Hematopoietic multipotent progenitor cell treated with erythropoietin and hydrocortisone succinate and interleukin-3 and kit ligand, for 15 days (in vitro differentiated cells): ENCODE results near the gene ERAP2.

Experiments
- DNase-seq: peaks from one replicate; pipeline ENCODE4 v3.0.0-alpha.2; 2015; ENCODE audit warnings: low spot score

Gene ERAP2

DNA sequence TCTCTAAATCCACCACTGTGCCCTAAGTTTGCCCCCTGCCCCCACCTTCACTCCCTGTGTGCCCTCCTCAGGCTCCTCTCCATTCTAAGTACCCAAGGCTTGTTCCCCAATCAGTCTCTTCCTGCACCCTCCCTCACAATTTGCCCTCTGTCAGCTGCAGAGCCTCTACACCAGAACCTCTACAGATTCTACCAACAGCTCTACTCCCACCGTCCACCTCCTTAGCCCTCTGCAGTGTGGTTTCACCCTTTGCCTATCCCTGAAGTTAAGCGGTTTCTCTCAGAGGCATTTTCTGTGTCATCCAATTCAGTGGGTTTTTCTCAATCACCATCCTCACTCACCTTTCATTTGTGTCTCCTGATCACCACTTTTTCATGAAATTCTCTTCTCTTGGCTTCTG lies 13.2 kb upstream of the ERAP2 start:
- DNase-seq = no peak

DNA sequence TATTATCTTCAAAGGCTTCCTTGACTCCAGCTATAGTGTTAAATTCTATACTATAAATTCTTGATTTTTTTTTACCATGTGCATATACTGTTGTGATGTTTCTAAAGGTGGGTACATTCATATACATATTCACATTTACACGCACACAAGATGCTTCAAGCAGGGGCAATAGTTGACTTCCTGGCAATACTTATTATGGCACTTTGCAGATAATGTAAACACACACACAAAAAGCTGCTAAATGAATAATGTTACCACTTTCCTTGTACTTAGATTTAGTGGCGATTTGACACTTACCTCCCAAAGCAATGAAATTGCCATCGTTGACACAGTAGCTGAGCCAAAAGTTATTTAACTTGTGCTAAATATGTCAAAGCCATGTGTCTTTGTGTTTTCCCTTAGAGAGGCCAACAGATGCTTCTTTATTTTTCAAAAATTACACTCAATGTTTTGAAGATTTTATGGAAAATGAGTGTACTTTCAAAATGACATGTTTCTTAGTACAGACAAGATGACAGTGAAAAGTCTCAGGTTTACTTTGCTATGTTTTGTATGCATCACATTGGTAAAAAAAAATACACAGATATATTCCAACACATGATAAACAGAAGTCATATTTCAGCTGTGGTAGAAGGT lies 12.2 kb upstream of the ERAP2 start:
- no peak for DNase-seq

GRCh38 chr5:96864922-96865530 lies 11.3 kb upstream of the ERAP2 start:
- DNase-seq = no peak

GRCh38 chr5:96868603-96869371 lies 7.5 kb upstream of the ERAP2 start:
- DNase-seq = peak; percentile 51

DNA sequence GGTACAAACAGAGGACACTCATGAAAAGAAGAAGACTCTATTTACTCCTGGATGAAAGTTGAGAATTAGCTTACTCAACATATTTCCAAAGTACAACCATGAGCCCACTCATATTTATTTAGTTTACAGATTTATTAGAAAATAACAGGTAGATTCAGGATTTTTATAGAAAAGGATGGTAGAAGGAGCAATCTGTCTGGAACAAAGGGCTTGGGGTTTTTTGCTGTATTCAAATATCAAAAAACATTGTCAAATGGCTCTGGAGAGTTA lies 7.0 kb upstream of the ERAP2 start:
- DNase-seq = no peak

- DNase-seq = no peak
These were observed 5.9 kb upstream of the ERAP2 start for GRCh38 chr5:96870094-96871026.

- no peak for DNase-seq
These were observed 5.3 kb upstream of the ERAP2 start for GRCh38 chr5:96871027-96871399.

GRCh38 chr5:96871686-96872085 lies 4.6 kb upstream of the ERAP2 start:
- DNase-seq = no peak

DNA sequence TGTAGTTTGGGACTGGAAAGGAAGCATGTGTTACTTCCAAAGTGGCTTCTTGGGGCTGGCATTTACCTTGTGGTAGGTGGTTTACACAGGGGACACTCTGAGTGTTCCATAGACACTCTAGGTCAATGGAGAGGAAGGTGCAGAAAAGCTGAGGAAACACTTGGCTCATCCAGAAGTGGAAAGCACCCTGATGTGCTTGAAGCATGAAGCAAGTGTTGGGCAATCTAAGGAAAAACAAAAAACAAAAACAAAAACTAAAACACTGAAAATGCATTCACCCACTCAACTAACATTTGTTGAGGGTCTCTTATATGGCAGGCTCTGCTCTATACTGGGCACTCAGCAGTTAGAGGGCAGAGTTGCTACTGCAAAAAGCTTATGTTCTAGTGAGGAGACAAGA lies 2.9 kb upstream of the ERAP2 start:
- DNase-seq = no peak

DNA sequence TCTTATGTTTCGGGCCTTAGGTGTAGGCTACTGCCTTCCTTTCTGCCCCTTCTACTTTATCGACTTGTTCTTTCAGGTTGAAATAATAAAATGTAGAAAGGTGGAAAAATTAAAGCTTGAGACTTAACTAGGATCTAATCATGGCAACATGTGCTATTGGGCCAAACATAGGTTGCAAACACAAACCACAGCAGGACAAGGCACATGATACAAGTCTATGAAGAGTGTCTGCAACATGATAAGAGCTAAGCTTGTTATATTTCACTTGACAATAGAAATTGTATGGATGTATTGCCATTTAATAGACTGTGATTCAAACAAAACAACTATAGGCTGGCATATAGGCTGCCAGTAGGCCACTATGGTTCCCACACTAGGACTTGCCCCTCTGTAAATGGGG lies 1.7 kb upstream of the ERAP2 start:
- no peak for DNase-seq

- DNase-seq = no peak
These were observed 459 bp upstream of the ERAP2 start for GRCh38 chr5:96875791-96876291.

GRCh38 chr5:96876977-96877469 lies 723 bp downstream of the ERAP2 start:
- DNase-seq = peak; percentile 30

DNA sequence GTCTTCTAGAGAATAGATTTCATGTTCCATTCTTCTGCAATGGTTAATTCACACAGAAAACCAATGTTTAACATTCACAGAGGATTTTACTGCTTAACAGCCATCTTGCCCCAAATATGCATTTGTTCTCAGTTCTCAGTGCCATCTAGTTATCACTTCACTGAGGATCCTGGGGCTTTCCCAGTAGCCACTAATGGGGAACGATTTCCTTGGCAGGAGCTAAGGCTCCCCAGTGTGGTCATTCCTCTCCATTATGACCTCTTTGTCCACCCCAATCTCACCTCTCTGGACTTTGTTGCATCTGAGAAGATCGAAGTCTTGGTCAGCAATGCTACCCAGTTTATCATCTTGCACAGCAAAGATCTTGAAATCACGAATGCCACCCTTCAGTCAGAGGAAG lies 3.4 kb downstream of the ERAP2 start:
- no peak for DNase-seq

- DNase-seq = no peak
These were observed 4.3 kb downstream of the ERAP2 start for GRCh38 chr5:96880444-96881164.

DNA sequence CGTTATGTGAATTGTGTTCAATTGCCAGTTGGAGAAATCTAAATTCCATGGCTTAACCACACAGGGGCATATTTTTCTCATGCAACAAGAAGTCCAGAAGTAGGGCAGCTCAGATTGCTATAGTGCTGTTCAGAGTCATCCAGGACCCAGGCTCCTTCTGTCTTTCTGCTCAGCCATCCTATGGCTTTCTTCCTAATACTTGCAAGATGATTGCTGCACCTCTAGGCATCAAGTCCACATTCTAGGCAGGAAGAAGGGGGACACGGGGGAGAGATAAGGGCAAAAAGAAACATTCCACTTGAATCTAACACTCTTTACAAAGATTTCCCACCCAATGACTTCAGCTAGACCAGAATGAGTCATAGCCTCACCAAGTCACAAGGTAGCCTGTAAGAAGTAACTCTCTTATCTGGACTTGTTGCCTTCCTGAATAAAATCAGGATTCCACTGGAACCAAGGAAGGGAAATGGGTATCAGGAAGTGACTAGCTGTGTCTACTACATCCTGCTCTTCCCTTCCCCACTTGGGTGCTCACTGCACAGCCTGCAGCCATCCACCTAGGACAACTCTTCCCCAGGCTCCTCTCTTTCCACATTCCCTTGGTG lies 5.3 kb downstream of the ERAP2 start:
- DNase-seq = no peak

- no peak for DNase-seq
These were observed 7.6 kb downstream of the ERAP2 start for GRCh38 chr5:96883871-96884270.

- no peak for DNase-seq
These were observed 8.7 kb downstream of the ERAP2 start for GRCh38 chr5:96884995-96885394.

DNA sequence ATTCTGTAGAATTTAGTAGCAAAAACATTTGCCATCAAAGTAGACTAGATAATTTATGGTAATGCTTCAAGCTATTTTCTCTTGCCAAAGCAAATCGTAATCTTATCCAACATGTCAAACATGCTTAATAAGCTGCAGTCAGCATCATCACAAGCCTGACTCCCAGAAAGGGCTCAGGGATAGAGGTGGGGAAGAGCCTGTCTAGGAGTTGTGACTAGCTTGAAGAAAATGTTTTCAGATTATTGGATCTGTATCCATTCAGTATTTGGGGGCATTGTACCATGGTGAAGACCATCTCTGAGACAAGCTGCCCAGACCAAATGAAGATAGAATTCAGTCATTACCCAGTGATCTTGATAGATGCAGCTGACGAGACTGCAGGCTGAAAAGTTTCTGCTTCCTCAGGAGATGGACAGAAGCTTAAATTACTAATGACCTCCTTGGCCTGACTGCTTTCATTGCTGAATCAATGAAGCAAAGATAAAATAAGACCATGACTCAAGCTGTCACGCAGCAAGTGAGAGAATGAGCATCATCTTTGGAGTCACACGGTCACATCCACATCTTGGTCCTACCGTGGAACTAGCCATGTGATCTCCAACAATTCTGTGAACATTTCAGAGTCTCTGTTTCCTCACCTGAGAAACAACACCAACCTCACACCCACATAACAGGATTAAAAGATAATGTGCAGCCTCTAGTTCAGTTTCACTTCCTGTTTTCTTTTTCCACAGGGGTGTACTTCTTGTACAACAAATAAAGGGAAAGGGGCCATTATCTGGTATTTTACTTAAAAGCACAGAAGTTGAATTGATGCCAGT lies 9.4 kb downstream of the ERAP2 start:
- no peak for DNase-seq

- DNase-seq = no peak
These were observed 17.0 kb downstream of the ERAP2 start for GRCh38 chr5:96893342-96893741.

GRCh38 chr5:96896276-96896675 lies 20.0 kb downstream of the ERAP2 start:
- DNase-seq = no peak
